GM21825 (cell line): ENCODE data around the gene TMEM120B.
A peak's percentile ranks its signal among the peaks of the same experiment; 100 is the strongest.

ENCODE experiments used
- ATAC-seq: cut with Tn5 transposase; IDR thresholded peaks from one replicate; pipeline ENCODE4 v1.9.1; 2021; ENCODE audit warnings: mild to moderate bottlenecking, moderate library complexity; ENCODE audit not compliant: unreplicated experiment

Gene TMEM120B

GRCh38 chr12:121801595-121802484, 89.3 kb downstream of the TMEM120B start:
- ATAC-seq: no peak

DNA sequence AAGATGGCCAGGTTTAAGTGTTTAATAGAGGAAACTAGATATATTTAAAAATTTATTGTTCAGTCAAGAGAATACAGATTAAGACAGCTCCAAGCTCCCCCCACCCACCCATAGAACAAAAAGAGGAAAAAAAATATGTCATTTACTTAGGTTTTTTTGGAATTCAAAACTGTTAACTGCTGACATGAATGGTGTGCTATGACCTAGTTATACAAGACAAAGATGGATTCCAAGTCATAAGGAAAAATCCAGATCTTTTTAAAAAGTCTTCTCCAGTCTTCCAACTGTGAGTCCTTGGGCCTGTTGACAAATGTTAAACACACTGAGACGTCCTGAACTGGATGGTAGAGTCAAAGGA, 89.9 kb downstream of the TMEM120B start:
- no peak for ATAC-seq

DNA sequence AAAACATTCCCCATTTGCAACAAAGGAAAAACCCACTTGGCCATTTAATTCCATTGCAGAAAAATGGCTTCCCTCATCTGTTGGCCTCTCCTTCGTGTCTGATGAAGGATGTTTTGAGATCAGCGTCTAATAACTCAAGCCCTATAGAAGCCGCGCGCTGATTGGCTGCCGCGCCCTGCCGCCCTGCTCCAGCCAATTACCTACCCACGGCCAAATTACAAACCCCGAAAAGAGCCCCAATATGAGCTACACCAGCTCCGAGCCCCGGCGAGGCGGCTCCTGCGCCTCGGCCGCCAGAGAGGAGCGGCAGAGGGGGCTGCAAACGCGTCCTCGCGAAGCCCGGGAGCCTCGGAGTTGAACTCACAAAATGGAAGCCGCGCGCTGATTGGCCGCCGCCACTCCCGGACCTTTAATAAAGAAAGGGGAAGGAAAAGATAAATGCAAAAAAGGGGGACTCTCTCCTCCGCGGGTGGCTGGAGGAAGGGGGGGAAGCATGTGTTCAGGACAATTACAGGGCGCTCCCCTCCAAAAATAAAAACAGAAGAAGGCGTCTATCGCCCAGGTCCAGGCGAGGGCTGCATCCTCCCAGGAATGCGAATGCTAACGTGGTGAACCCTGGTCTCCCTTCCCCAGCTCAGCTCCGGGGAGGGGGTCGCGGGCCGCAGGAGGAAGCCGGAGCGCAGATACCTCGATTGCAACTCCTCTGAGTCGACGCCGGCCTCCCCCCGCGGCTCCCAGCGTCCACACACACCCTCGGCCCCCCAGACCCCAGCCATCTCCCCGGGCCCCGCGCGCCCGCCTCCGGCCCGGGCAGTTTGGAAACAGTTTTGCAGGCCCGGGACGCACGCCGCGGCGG, 90.5 kb downstream of the TMEM120B start:
- ATAC-seq: peak; percentile 34

DNA sequence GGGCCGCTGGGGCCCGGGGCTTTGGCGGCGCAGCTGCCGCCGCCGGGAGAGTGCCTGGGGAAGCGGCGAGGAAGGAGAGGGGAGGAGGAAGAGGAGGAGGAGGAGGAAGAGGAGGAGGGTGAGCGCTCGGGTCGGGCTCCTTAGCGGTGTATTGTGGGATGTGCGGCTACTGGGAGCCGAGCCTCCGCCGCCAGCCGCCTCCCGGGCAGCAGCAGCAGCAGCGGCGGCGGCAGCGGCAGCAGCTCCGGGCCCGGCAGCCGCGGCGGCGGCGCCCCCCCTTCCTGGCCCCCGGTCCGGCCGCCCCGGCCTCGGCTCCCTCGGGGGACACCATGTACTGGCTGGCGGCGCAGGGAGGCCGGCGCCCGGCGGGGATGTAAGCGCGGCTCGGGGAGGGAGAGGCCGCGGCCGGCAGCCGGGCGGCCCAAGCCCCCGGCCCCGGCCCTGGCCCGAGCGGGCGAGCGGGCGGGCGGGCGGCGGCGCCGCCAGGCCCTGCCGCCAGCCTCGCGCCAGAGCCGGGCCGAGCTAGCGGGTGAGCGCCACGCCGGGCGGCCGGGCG, 91.4 kb downstream of the TMEM120B start, which contains the start of gene SETD1B:
TSS of gene SETD1B (plus strand) at position 149 of the 556 bp plus-strand sequence. CDS start 729 bp downstream, outside the sequence.
- peak; percentile 5 for ATAC-seq

DNA sequence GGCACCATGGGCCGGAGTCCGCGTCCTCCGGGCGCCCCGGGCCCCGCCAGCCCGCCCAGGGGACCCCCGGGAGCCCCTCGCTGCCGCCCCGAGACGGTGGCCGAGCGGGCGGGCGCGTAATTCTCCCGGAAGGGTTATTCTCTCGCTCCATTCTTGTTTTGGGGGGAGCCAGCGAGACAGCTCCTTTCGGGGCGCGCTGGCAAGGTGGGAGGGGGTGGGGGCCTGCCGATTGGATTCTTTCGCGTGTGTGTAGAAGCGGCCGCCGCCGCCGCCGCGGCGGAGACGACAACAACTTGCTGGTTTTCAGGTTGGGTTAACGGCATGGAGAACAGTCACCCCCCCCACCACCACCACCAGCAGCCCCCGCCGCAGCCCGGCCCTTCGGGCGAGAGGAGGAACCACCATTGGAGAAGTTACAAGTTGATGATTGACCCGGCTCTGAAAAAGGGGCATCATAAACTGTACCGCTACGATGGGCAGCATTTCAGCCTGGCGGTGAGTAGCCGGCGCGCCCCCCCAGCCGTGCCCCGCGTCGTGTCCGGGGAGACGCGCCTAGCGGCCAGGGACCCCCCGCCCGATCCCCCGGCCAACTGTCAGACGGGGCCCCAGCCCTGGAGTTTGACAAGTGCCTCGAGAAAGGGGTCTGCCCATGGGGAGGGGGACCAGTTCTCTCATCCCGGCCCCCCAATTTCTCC, 92.0 kb downstream of the TMEM120B start:
- ATAC-seq: peak; percentile 3

GRCh38 chr12:121805171-121806008, 92.8 kb downstream of the TMEM120B start:
- ATAC-seq: no peak

GRCh38 chr12:121806009-121806545, 93.5 kb downstream of the TMEM120B start:
- no peak for ATAC-seq

- ATAC-seq: no peak
Measured at GRCh38 chr12:121806546-121807423, 94.2 kb downstream of the TMEM120B start.

DNA sequence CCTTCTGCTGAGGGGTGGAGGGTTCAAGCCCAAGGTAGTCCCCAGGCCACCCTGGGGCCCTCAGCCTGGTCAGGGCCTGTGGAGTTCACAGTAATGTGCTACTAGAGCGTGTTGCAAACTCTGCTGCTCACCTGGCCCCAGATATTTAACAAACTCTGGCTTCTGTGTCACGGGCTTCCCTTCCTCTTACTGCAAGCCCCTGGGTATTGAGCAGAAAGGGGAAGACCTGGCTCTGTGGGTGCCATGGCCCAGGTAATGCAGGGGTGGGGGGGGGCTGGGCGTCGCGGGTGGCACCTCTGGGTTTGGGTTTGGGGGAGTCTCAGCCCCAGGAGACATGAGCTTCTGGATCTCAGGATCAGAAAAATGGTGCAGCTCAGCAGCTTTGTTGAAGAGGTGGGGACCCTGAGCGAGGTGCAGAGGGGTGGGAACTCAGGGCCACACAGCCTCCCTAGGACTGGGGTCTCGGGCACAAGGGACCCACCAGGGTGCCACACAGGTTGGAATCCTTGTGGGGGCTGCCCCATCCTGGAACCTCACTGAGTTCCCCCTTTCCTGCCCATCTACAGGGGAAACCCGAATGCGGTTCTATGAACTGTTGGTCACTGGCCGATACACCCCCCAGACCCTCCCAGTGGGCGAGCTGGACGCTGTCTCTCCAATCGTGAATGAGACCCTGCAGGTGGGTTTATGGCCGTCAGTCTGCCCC, 95.2 kb downstream of the TMEM120B start:
- no peak for ATAC-seq

- ATAC-seq: no peak
Measured at GRCh38 chr12:121808623-121809022, 96.1 kb downstream of the TMEM120B start.

- no peak for ATAC-seq
Measured at GRCh38 chr12:121809712-121810116, 97.2 kb downstream of the TMEM120B start.

GRCh38 chr12:121810234-121810817, 97.8 kb downstream of the TMEM120B start:
- ATAC-seq: no peak

DNA sequence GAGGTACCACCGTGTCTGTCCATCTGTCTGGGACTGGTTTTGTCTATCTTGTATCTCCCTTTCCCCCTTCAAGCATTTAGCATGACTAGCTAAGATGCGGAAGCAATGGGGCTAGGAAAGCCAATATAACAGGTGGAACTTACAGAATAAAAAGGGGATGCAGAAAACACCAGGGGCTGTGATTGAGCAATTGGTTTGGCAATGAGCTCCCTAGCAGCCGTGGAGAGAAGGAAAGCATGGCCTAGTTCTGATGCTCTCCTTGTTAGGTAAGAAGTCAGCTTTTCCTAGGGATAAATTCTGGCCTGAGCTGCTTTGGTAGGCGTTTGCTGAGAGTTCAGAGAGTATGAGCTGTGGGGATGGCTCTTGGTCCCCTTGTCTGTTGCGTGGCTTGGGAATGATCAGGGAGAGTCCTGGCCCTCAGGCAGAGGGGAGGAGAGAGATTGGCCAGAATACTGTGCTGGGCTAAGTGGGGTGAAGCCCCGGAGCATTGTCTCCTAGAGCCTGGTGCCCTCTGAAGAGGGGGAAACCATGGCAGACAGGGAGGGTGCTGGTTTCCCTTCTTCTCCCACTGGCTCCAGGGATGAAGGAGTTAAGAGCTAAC, 98.4 kb downstream of the TMEM120B start:
- ATAC-seq: no peak

DNA sequence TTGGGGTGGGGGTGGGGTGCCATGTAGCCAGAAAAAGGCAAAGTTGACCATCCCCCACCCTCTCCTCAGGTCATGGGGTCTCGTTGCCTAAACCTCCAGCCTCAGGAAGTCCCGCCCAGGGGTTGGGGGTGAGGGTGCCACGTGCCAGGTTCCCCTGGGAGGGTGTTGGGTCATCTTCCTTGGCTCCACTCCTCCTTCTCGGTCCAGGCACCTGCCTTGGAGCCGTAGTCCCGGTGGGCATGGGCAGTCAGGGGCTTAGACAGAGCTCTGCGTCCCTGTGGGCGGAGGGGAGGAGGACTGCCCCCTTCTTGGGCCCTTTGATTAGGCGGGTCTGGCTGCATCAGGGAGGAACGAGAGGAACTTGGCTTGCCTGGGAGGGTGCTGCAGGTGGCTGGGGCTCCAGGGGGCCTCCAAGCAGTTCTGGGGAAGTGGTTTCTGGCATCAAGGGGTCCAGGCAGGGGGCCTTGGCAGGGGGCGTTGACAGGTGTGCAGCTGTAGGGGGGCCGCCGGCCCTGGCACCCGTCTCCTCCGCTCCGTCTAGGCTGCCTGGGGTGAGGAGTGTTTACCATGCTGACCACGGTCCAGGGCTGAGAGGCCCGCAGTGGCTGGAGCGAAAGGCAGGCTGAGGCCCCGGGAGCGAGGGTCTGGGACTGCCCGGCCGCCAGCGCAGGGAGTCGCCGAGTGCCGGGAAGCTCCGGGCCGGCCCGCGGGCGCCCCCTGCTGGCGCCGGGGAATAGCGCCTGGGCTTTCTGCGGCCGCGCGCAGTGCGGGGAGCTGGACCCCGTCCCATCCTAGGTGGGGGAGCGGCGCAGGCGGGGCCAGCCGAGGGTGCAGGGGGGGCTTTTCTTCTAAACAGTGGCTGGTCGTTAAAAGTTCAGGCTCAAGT, 99.1 kb downstream of the TMEM120B start:
- peak; percentile 64 for ATAC-seq

GRCh38 chr12:121812320-121812871, 99.8 kb downstream of the TMEM120B start:
- ATAC-seq: peak; percentile 15
